Activated naive CD4-positive, alpha-beta T cell treated with anti-CD3 and anti-CD28 coated beads, Interleukin-2, amount 50 U/mL, for 72 hours (primary cell): ENCODE measurements around the gene PPARA. TPM values are rescaled to one million over a fixed set of nuclear protein-coding genes. Genes with fewer than 3 reads are reported as not detected.

ENCODE experiments used
- ATAC-seq, 2 donors: fragments of 150-1000 bp; cut with Tn5 transposase; 2 replicates each; pipeline ENCODE4 v1.10.0; 2021; ENCODE audit warnings: mild to moderate bottlenecking in 2 of 2, moderate library complexity in 2 of 2
- DNase-seq, 2 donors: peaks; one replicate each; pipeline ENCODE4 v3.0.0; 2021 to 2022; ENCODE audit warnings: low spot score in 2 of 2
- H3K27ac Mint-ChIP-seq, 2 donors: one replicate each; pipeline ENCODE4 v1.8.0; 2022; ENCODE audit warnings: mild to moderate bottlenecking in 2 of 2, mixed read lengths in 2 of 2
- H3K36me3 Mint-ChIP-seq, 2 donors: one replicate each; pipeline ENCODE4 v1.8.0; 2022; ENCODE audit warnings: mixed read lengths in 2 of 2
- H3K9me3 Mint-ChIP-seq, 2 donors: one replicate each; pipeline ENCODE4 v1.8.0; 2022; ENCODE audit warnings: mixed read lengths in 2 of 2
- total RNA-seq, 2 donors: library from RNA; stranded (reverse); gene quantifications; one replicate each; pipeline ENCODE4 v1.2.3, GENCODE V29; 2022

PPARA gene
- total RNA-seq, 2 donors from 2014 or later: 10.8 to 13.1 TPM

- Mint-ChIP-seq H3K9me3 (no peaks in the 10 kb centered on the region), H3K27ac (no peak overlapping the region), H3K36me3 (no peaks in the 10 kb centered on the region)
- DNase-seq (no peak), ATAC-seq (no peak)
Measured at GRCh38 chr22:46148336-46148735, 2.0 kb upstream of the PPARA start.

GRCh38 chr22:46148816-46149511 lies 1.4 kb upstream of the PPARA start:
- no peak for ATAC-seq
- H3K9me3 Mint-ChIP-seq: no peaks in the 10 kb centered on the region
- H3K27ac Mint-ChIP-seq: no peak overlapping the region
- DNase-seq: no peak
- no peaks in the 10 kb centered on the region for H3K36me3 Mint-ChIP-seq

GRCh38 chr22:46149512-46150033 lies 753 bp upstream of the PPARA start:
- Mint-ChIP-seq H3K36me3 (no peaks in the 10 kb centered on the region), H3K27ac (no peak overlapping the region), H3K9me3 (no peaks in the 10 kb centered on the region)
- DNase-seq: peak; percentile 35 to 57
- ATAC-seq: peak; percentile 6 to 12

- ATAC-seq (peak; percentile 30 to 60), DNase-seq (peak; percentile 59 to 73)
- Mint-ChIP-seq H3K9me3 (no peaks in the 10 kb centered on the region), H3K27ac (no peak overlapping the region), H3K36me3 (no peaks in the 10 kb centered on the region)
Measured at GRCh38 chr22:46150655-46151477, 540 bp downstream of the PPARA start.

- ATAC-seq (no peak), DNase-seq (no peak)
- Mint-ChIP-seq H3K36me3 (no peaks in the 10 kb centered on the region), H3K9me3 (no peaks in the 10 kb centered on the region), H3K27ac (no peak overlapping the region)
Measured at GRCh38 chr22:46153930-46154329, 3.6 kb downstream of the PPARA start.

- DNase-seq (no peak), ATAC-seq (no peak)
- Mint-ChIP-seq H3K27ac (no peak overlapping the region), H3K36me3 (no peaks in the 10 kb centered on the region), H3K9me3 (no peaks in the 10 kb centered on the region)
Measured at GRCh38 chr22:46156031-46156430, 5.7 kb downstream of the PPARA start.

- H3K27ac Mint-ChIP-seq: no peak overlapping the region
- no peak for DNase-seq
- no peaks in the 10 kb centered on the region for H3K9me3 Mint-ChIP-seq
- ATAC-seq: no peak
- no peaks in the 10 kb centered on the region for H3K36me3 Mint-ChIP-seq
Measured at GRCh38 chr22:46158283-46158682, 8.0 kb downstream of the PPARA start.

- DNase-seq: no peak
- Mint-ChIP-seq H3K27ac (no peak overlapping the region), H3K36me3 (no peaks in the 10 kb centered on the region), H3K9me3 (no peaks in the 10 kb centered on the region)
- no peak for ATAC-seq
Measured at GRCh38 chr22:46159212-46159611, 8.9 kb downstream of the PPARA start.

GRCh38 chr22:46159777-46160176 lies 9.5 kb downstream of the PPARA start:
- Mint-ChIP-seq H3K36me3 (no peaks in the 10 kb centered on the region), H3K9me3 (no peaks in the 10 kb centered on the region), H3K27ac (no peak overlapping the region)
- ATAC-seq (no peak), DNase-seq (no peak)

- no peak for DNase-seq
- H3K36me3 Mint-ChIP-seq: no peaks in the 10 kb centered on the region
- ATAC-seq: no peak
- no peaks in the 10 kb centered on the region for H3K9me3 Mint-ChIP-seq
- no peak overlapping the region for H3K27ac Mint-ChIP-seq
Measured at GRCh38 chr22:46162285-46162684, 12.0 kb downstream of the PPARA start.

- DNase-seq: no peak
- H3K9me3 Mint-ChIP-seq: no peaks in the 10 kb centered on the region
- H3K36me3 Mint-ChIP-seq: no peaks in the 10 kb centered on the region
Measured at GRCh38 chr22:46162771-46163556, 12.6 kb downstream of the PPARA start.

GRCh38 chr22:46163557-46163888 lies 13.2 kb downstream of the PPARA start:
- no peaks in the 10 kb centered on the region for H3K9me3 Mint-ChIP-seq
- peak overlapping the region in 1 of 2 donors; percentile 60 for H3K27ac Mint-ChIP-seq
- H3K36me3 Mint-ChIP-seq: no peaks in the 10 kb centered on the region
- no peak for ATAC-seq
- no peak for DNase-seq

More at GRCh38 chr22:46162771-46163556, 12.6 kb downstream of the PPARA start:
- H3K27ac Mint-ChIP-seq: peak overlapping the region in 1 of 2 donors; percentile 60
- no peak for ATAC-seq

GRCh38 chr22:46165977-46166376 lies 15.7 kb downstream of the PPARA start:
- DNase-seq (no peak), ATAC-seq (no peak)
- Mint-ChIP-seq H3K9me3 (no peaks in the 10 kb centered on the region), H3K36me3 (no peaks in the 10 kb centered on the region), H3K27ac (no peak overlapping the region)

GRCh38 chr22:46169628-46170027 lies 19.3 kb downstream of the PPARA start:
- no peaks in the 10 kb centered on the region for H3K9me3 Mint-ChIP-seq
- DNase-seq (no peak), ATAC-seq (no peak)
- no peak overlapping the region for H3K27ac Mint-ChIP-seq
- H3K36me3 Mint-ChIP-seq: no peaks in the 10 kb centered on the region

- peaks cover 0 to 4% of the 10 kb centered on the region in 2 donors for H3K36me3 Mint-ChIP-seq
- ATAC-seq (no peak), DNase-seq (no peak)
- no peak overlapping the region for H3K27ac Mint-ChIP-seq
- no peaks in the 10 kb centered on the region for H3K9me3 Mint-ChIP-seq
Measured at GRCh38 chr22:46171940-46172339, 21.6 kb downstream of the PPARA start.

GRCh38 chr22:46172522-46173110 lies 22.3 kb downstream of the PPARA start:
- peak overlapping the region in 1 of 2 donors; percentile 4 for H3K27ac Mint-ChIP-seq
- ATAC-seq (no peak), DNase-seq (no peak)
- peaks cover 0 to 8% of the 10 kb centered on the region in 2 donors for H3K36me3 Mint-ChIP-seq
- no peaks in the 10 kb centered on the region for H3K9me3 Mint-ChIP-seq
